Measurements from ENCODE around the gene OR5AR1. TPM values are rescaled to one million over a fixed set of nuclear protein-coding genes. Genes with fewer than 3 reads are reported as not detected.

Gene OR5AR1
- total RNA-seq, 1 donor from 2014 or later, result 13.7 TPM

Other genes starting within 250 kb of the OR5AR1 start
- gene OR5M3, start 190.3 kb upstream of the OR5AR1 start, total RNA-seq (ENCODE audit: insufficient read depth, low replicate concordance), result 5.8 TPM
- not detected for gene OR5M8, start 172.3 kb upstream of the OR5AR1 start, total RNA-seq (ENCODE audit: insufficient read depth, low replicate concordance)
- gene OR5M11, start 120.4 kb upstream of the OR5AR1 start, total RNA-seq (ENCODE audit: insufficient read depth, low replicate concordance), result not detected
- gene OR5M10, start 86.0 kb upstream of the OR5AR1 start, total RNA-seq (ENCODE audit: insufficient read depth, low replicate concordance), result not detected
- gene OR5M1, start 48.8 kb upstream of the OR5AR1 start, total RNA-seq (ENCODE audit: insufficient read depth, low replicate concordance), result 2.2 TPM
- 1.2 TPM for gene OR5AP2, start 21.2 kb upstream of the OR5AR1 start, total RNA-seq (ENCODE audit: insufficient read depth, low replicate concordance)
- 4.6 TPM for gene OR9G1, start 35.4 kb downstream of the OR5AR1 start, total RNA-seq (ENCODE audit: insufficient read depth, low replicate concordance)
- gene OR9G4, start 85.0 kb downstream of the OR5AR1 start, total RNA-seq (ENCODE audit: insufficient read depth, low replicate concordance), result 1.2 TPM